Measurements from ENCODE around the gene PMVK. TPM values are rescaled to one million over a fixed set of nuclear protein-coding genes. Genes with fewer than 3 reads are reported as not detected.

Gene PMVK
- total and polyA plus RNA-seq, 2 of the 8 experiments (the other 6 are each of a cell fraction or from before 2014, with no cell fraction given), result 23.8 to 26.5 TPM

- TF ChIP-seq CTBP2 (IDR thresholded peaks at IDR 0.05; ENCODE audit: borderline replicate concordance, insufficient read depth, insufficient read length, low read length) (no peak), TEAD4 (IDR thresholded peaks at IDR 0.05; ENCODE audit: low read depth, low read length) (no peak), E2F6 (IDR thresholded peaks at IDR 0.05) (no peak), TCF12 (IDR thresholded peaks at IDR 0.05; ENCODE audit: low read depth, low read length) (no peak), CREB1 (IDR thresholded peaks at IDR 0.05) (0 out of 2 replicates have a peak, but pooled peaks have one; percentile 9), MAX (IDR thresholded peaks at IDR 0.05) (no peak), SP1 (IDR thresholded peaks at IDR 0.05; ENCODE audit: low read depth, low read length) (no peak), MAFK (IDR thresholded peaks at IDR 0.05; ENCODE audit: low read depth, low read length) (peak; percentile 75), SIRT6 (IDR thresholded peaks at IDR 0.05; ENCODE audit: low read length) (no peak), ASH2L (IDR thresholded peaks at IDR 0.05; ENCODE audit: low read length) (peak; percentile 48), ZNF274 (IDR thresholded peaks at IDR 0.05; ENCODE audit: borderline replicate concordance, extremely low read depth, low read length) (no peak), SIN3A (conservative IDR thresholded peaks at IDR 0.05 in 1 of 2, IDR thresholded peaks at IDR 0.05 in 1 of 2; ENCODE audit: low read depth in 1 of 2, low read length in 2 of 2) (peak in 1 of 2 experiments; percentile 39; a peak in 1 of 4 replicates), TBP (IDR thresholded peaks at IDR 0.05; ENCODE audit: low read depth, low read length) (peak; percentile 82), SRF (IDR thresholded peaks at IDR 0.05; ENCODE audit: low read depth, low read length) (no peak), CHD1 (IDR thresholded peaks at IDR 0.05; ENCODE audit: low read depth, low read length) (no peak), CBX5 (IDR thresholded peaks at IDR 0.05; ENCODE audit: low read depth, low read length) (no peak), YY1 (IDR thresholded peaks at IDR 0.05; ENCODE audit: low read depth, low read length) (0 out of 2 replicates have a peak, but pooled peaks have one; percentile 7), JUND (IDR thresholded peaks at IDR 0.05; ENCODE audit: low read length) (peak; percentile 82), HDAC2 (IDR thresholded peaks at IDR 0.05; ENCODE audit: borderline replicate concordance in 1 of 2, low read depth in 2 of 2, low read length in 2 of 2) (no peak), CEBPB (IDR thresholded peaks at IDR 0.05; ENCODE audit: low read depth, low read length) (no peak), RXRA (IDR thresholded peaks at IDR 0.05; ENCODE audit: insufficient read depth, low read depth, low read length) (no peak), BCL11A (IDR thresholded peaks at IDR 0.05; ENCODE audit: low read depth in 2 of 2, low read length in 2 of 2) (no peak)
Observed at GRCh38 chr1:154970631-154971340, 34.3 kb upstream of the PMVK start, which contains the start of gene SHC1 (continued).

Measured in H1 (cell line).